Loucy (cell line): Measurements from ENCODE around the gene ALPP.

Experiments
- H2AFZ ChIP-seq: fragments of 200-600 bp; sonication (generic); 2 replicates; pipeline ENCODE4 v1.6.0; 2016; ENCODE audit warnings: antibody characterized with exemption, mild to moderate bottlenecking, low read length, moderate library complexity
- H3F3A ChIP-seq: fragments of 200-600 bp; 2 replicates; pipeline ENCODE4 v1.6.0; 2016; ENCODE audit warnings: antibody characterized with exemption, low read depth, mild to moderate bottlenecking
- H3K27me3 ChIP-seq: fragments of 200-600 bp; sonication (generic); 2 replicates; pipeline ENCODE4 v1.6.1; 2014; ENCODE audit warnings: low read length, mild to moderate bottlenecking; ENCODE audit not compliant: insufficient read depth, poor library complexity, severe bottlenecking
- H3K36me3 ChIP-seq: fragments of 200-600 bp; sonication (generic); 2 replicates; pipeline ENCODE4 v1.6.1; 2016; ENCODE audit warnings: low read length; ENCODE audit not compliant: insufficient read depth
- H3K4me1 ChIP-seq: fragments of 200-600 bp; sonication (generic); 2 replicates; pipeline ENCODE4 v1.5.1; 2014; ENCODE audit warnings: low read length, mild to moderate bottlenecking; ENCODE audit not compliant: insufficient read depth, poor library complexity, severe bottlenecking
- H3K4me2 ChIP-seq: fragments of 200-600 bp; sonication (generic); 2 replicates; pipeline ENCODE4 v1.6.0; 2014; ENCODE audit warnings: antibody characterized with exemption, low read length, low read depth, mild to moderate bottlenecking; ENCODE audit not compliant: poor library complexity, severe bottlenecking
- H3K4me3 ChIP-seq: fragments of 200-600 bp; sonication (generic); 2 replicates; pipeline ENCODE4 v1.5.1; 2014; ENCODE audit warnings: low read length, mild to moderate bottlenecking, mixed read lengths; ENCODE audit not compliant: poor library complexity, severe bottlenecking
- H3K79me2 ChIP-seq: fragments of 200-600 bp; sonication (generic); 2 replicates; pipeline ENCODE4 v1.6.1; 2014; ENCODE audit warnings: low read length; ENCODE audit not compliant: insufficient read depth
- H3K9ac ChIP-seq: fragments of 200-600 bp; sonication (generic); 2 replicates; pipeline ENCODE4 v1.6.0; 2014; ENCODE audit warnings: mild to moderate bottlenecking, low read depth, low read length, moderate library complexity; ENCODE audit not compliant: poor library complexity, severe bottlenecking
- H3K9me2 ChIP-seq: fragments of 200-600 bp; sonication (generic); replicated peaks from 2 replicates; pipeline ENCODE4 v1.6.1; 2016; ENCODE audit warnings: low read depth, low read length, mixed read lengths
- H3K9me3 ChIP-seq: fragments of 200-600 bp; sonication (generic); 2 replicates; pipeline ENCODE4 v1.6.1; 2014; ENCODE audit warnings: mild to moderate bottlenecking, antibody characterized with exemption, low read length, low read depth; ENCODE audit not compliant: insufficient read depth
- H4K20me1 ChIP-seq: fragments of 200-600 bp; sonication (generic); 2 replicates; pipeline ENCODE4 v1.6.0; 2014; ENCODE audit warnings: antibody characterized with exemption, low read length, mild to moderate bottlenecking; ENCODE audit not compliant: insufficient read depth, poor library complexity, severe bottlenecking
- CTCF ChIP-seq: fragments of 200-600 bp; sonication (generic); conservative IDR thresholded peaks from 2 replicates; pipeline ENCODE4 v1.5.1; 2014; ENCODE audit warnings: mild to moderate bottlenecking, antibody characterized with exemption, low read length
- EZH2phosphoT487 ChIP-seq: fragments of 200-600 bp; IDR thresholded peaks from 2 replicates; pipeline ENCODE4 v1.6.1; 2018; ENCODE audit warnings: antibody characterized with exemption, mild to moderate bottlenecking, moderate library complexity, borderline replicate concordance

ALPP gene

GRCh38 chr2:232351686-232352510 lies 26.7 kb upstream of the ALPP start:
- no peaks in the 10 kb centered on the region for H3K79me2 ChIP-seq
- H3K4me2 ChIP-seq: no peak overlapping the region
- no peaks in the 10 kb centered on the region for H3K9me3 ChIP-seq
- H3K4me3 ChIP-seq: no peak overlapping the region
- H3K9ac ChIP-seq: no peak overlapping the region
- TF ChIP-seq CTCF (no peak), EZH2phosphoT487 (no peak)
- no peaks in the 10 kb centered on the region for H3K9me2 ChIP-seq
- H3F3A ChIP-seq: no peaks in the 10 kb centered on the region
- no peaks in the 10 kb centered on the region for H4K20me1 ChIP-seq
- no peaks in the 10 kb centered on the region for H3K27me3 ChIP-seq
- H2AFZ ChIP-seq: no peak overlapping the region
- H3K4me1 ChIP-seq: peaks cover 7% of the 10 kb centered on the region
- no peaks in the 10 kb centered on the region for H3K36me3 ChIP-seq

GRCh38 chr2:232352511-232353091 lies 25.9 kb upstream of the ALPP start:
- no peak overlapping the region for H2AFZ ChIP-seq
- no peaks in the 10 kb centered on the region for H3F3A ChIP-seq
- H3K4me3 ChIP-seq: no peak overlapping the region
- no peak overlapping the region for H3K9ac ChIP-seq
- H3K27me3 ChIP-seq: no peaks in the 10 kb centered on the region
- no peaks in the 10 kb centered on the region for H3K9me2 ChIP-seq
- peaks cover 7% of the 10 kb centered on the region for H3K4me1 ChIP-seq
- no peak overlapping the region for H3K4me2 ChIP-seq
- no peak for TF ChIP-seq EZH2phosphoT487
- TF ChIP-seq CTCF: no peak
- no peaks in the 10 kb centered on the region for H3K79me2 ChIP-seq
- no peaks in the 10 kb centered on the region for H3K36me3 ChIP-seq
- H4K20me1 ChIP-seq: no peaks in the 10 kb centered on the region
- H3K9me3 ChIP-seq: no peaks in the 10 kb centered on the region

GRCh38 chr2:232353096-232353495 lies 25.5 kb upstream of the ALPP start:
- Histone ChIP-seq H3K27me3 (no peaks in the 10 kb centered on the region), H3K4me1 (peaks cover 7% of the 10 kb centered on the region), H2AFZ (no peak overlapping the region), H3K9me3 (no peaks in the 10 kb centered on the region), H3K9ac (no peak overlapping the region), H3K4me3 (no peak overlapping the region), H3F3A (no peaks in the 10 kb centered on the region), H3K9me2 (no peaks in the 10 kb centered on the region), H3K4me2 (no peak overlapping the region), H4K20me1 (no peaks in the 10 kb centered on the region), H3K79me2 (no peaks in the 10 kb centered on the region), H3K36me3 (no peaks in the 10 kb centered on the region)
- TF ChIP-seq CTCF (no peak), EZH2phosphoT487 (no peak)
